Measurements from ENCODE around the gene ENOX2.

Gene ENOX2

DNA sequence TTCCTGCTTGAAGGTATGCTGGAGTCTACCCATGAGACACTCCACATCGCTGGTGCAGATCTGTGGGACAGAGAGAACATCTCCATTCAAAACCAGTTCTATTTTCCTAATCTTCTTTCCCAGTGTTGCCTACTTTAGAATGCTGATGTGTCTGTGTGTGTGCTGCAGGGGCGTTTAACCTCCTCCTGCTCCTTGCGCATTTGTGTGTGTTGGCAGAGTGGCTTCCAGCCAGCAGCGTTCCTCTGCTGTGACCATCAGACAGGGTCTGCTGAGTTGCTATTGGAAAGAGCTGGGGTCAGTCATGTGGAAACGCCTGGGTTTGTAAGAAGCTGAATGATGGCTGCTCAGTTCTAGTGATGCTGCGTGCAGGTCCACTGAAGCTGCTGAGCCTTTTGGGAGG, 277.6 kb downstream of the ENOX2 start:
- no peak for DNase-seq (ENCODE audit: low spot score)

DNA sequence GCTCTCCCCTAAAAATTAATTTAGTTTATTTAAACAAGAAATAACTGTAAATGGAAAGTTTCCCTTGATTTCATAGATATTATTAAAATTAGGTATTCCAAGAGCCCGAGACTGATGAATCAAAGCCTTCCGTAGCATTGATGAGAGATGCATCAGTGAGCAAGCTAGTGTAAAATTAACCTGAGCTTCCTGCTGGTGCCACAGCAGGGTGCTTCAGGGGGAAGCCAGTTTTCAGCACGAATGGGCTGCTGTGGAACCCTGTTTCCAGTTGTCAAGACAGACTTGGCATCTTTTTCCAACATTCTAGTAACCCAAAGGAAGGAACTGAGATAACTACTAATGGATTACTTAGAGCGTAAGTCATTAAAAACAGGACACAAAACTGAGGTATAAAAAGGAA, 279.5 kb downstream of the ENOX2 start:
- no peak for DNase-seq (ENCODE audit: low spot score)

DNA sequence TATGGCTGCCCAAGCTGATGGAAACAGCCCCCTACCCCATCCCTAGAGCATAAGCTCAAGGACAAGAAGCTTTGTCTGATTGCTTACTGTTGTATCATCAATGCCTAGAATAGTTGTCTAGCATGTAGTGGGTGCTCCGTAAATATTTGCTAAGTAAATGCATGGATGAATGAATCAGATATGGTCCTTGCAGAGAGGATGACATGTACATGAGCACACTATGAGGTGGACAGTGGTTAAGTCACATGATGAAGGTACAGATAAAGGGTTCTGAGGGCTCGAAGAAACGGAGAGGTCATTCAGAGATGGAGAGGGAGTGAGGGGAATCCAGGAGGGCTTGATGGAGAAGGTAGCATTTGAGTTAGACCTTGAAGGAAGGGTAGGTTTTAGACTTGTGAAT, 287.1 kb downstream of the ENOX2 start:
- DNase-seq (ENCODE audit: low spot score): no peak

DNA sequence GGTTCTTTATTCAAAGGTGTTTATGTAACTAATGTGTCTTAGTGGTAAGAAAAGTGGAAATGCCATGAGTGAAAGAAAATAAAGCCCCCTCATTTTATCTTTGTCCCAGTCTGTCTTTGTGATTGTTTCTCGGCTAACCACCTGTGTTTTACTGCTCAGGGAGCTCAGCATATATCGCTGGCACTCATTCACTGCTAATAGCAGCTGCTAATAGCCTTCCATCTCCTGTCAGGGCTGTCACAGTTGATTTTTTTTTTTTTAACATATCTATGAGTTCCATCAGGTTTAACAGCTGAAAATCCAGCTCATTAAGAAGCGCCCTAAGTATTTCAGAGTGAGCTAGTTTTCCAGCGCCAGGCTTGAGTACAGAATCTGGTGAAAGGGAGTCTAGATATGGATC, 295.6 kb downstream of the ENOX2 start:
- DNase-seq (ENCODE audit: low spot score): no peak

DNA sequence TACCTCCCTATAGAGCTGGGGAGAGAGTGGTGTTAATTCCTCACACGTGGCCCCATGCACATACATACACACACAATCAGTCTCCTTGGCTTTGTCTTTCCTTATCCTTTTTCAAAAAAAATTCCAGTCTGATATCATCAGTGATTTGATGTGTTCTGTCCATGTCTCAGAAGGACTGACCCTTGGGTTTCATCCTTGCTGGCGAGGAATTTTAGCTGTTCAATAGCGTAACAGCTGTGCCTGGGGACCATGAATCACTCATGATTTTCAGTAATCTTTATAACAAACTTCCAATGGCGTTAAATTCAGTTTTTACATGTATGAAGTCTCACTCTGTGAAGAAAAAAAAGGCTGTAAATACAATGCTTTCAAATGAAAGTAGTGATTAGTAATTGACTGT, 296.6 kb downstream of the ENOX2 start:
- DNase-seq (ENCODE audit: low spot score): no peak

DNA sequence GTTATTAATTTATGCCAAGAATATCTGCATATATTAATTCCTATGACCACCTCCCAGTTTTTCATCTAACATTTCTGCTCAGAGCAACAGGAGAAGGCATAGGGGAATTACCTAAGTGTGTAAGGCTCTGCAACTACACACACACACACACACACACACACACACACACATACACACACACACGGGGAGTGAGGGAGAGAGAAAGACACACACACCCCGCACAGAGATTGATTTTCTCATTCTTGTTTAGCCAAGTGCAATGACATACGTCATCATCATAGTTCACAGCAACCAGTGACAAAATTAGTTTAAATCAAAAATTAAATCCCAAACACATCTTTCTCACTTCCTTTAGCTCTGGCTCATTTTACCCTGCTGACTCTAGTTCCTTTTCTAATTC, 298.1 kb downstream of the ENOX2 start:
- no peak for DNase-seq (ENCODE audit: low spot score)

DNA sequence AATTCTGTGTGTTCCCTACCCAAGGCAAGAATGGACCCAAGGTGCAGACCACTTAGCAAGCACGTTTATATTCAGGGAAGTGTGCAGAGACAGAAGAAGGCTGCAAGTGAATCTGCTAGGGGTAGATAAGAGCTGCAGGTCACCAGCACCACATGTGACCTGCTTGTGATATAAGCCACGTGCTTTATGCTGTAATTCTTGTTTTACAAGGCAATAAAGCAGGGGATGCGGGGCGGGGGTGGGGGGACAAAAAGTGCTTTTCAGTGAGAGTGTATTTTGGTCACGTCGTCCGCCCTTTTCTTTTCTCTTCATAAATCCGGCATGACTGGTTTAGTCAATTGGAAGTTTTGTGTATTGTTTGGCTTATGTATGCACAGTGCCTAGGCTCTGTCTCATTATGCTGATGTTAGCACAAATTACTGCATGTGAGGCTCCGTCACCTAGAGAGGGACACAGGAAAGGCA, 308.5 kb downstream of the ENOX2 start:
- no peak for DNase-seq (ENCODE audit: low spot score)

DNA sequence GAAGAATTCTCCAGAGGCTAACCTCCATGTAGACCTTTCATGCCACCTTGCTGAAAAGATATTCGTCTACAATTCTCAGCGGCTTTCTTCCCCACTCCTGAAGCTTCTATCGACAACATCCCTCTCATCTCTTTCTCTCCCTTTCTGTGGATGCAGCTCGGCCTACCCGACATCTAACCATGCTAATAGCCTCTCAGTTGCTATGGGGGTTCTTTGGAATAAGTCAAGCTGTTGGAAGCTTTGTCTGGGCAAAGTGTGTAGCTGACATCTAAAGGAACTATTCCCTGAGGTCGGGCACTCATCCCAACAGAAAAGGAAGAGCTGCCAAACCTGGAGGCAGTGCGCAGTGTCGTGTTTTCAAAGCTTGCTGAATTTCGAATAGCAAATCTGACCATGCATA, 309.1 kb downstream of the ENOX2 start:
- DNase-seq (ENCODE audit: low spot score): no peak

DNA sequence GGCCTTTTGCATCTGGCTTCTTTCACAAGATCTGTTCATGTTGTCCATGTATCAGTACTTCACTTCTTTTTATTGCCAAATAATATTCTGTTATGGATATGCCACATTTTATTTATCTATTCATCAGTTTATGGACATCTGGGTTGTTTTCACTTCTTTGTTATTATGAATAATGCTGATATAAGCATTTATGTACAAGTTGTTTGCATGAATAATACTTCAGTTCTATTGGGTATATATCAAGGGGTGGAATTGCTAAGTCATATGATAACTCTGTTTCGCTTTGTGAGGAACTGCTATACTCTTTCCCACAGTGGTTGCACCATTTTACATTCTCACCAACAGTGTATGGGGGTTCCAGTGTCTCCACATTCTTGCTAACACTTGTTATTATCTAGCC, 310.8 kb downstream of the ENOX2 start:
- DNase-seq (ENCODE audit: low spot score): no peak

DNA sequence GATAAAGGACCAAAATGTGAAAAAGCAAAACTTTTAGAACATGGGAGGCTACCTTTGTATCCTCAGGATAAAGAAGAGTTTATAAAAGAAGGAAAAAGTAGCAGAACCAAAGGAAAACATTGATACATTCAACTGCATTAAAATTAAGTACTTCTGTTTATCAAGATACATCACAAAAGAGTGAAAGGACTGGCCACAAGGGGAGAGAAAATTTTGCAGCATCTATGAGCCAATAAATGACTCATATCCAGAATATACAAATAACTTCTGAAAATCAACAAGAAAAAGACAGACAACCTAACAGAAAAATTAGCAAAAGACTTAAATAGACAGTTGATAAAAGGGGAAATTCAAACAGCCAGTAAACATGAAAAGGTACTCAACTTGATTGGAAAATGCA, 324.1 kb downstream of the ENOX2 start:
- no peak for DNase-seq (ENCODE audit: low spot score)

DNA sequence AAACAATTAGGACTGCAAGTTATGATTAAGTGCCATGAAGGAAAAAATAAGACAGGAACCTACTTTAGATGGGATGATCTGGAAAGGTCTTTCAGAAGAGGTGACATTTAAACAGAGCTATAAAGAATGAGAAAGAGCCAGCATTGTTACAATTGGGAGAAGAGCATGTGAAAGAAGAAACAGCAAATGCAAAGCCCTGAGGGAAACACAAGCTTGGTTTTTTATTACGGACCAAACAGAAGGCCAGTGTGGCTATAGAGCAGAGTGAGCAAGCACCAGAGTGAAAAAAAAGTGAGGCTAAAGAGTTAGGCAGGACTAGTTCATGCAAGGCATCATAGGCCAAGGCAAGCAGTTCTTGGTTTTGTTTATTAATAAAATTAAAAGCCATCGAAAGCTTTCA, 325.6 kb downstream of the ENOX2 start:
- DNase-seq (ENCODE audit: low spot score): no peak

DNA sequence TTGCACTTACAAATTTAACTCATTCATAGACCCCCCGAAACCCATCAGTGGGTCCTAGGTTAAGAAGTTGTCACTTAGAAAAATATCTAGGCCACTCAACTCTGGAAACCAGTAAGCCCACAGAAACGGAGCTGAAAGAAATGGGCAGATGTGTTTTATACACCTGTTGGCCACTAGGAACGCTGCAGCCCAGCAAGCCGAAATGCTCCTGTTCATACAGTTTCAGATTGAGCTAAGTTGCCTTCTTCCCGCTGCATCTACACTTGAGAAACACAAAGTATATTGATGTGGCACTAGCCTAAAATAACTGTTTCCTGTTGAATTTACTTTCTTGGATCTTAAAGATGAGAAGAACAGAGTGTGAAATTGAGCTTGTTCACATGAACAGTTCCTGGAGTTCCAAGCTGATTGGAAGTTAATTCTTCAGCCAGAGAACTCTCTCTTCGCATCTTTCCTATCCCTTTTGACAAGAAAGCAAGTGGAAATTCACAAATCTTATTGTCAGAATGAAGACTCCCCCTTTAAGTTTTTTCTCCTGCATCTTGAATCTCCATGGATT, 327.1 kb downstream of the ENOX2 start:
- DNase-seq (ENCODE audit: low spot score): peak; percentile 40
